Breast epithelium (tissue), 4 donors: ENCODE data around the gene MXRA8. TPM values are rescaled to one million over a fixed set of nuclear protein-coding genes. Genes with fewer than 3 reads are reported as not detected.

ENCODE experiments used
- DNase-seq, 2 donors: peaks; one replicate each; pipeline ENCODE4 v3.0.0-alpha.2; 2019; ENCODE audit warnings: low spot score in 2 of 2
- H3K27ac ChIP-seq, 2 donors: fragments of 200-600 bp; sonication (generic) in 1 of 2; one replicate each; pipeline ENCODE4 v1.5.1; 2016 to 2019; ENCODE audit warnings: mild to moderate bottlenecking in 1 of 2
- H3K27me3 ChIP-seq, 2 donors: fragments of 200-600 bp; sonication (generic) in 1 of 2; one replicate each; pipeline versions ENCODE4 v1.5.1 to v1.6.0; 2017 to 2019; ENCODE audit warnings: control low read depth in 1 of 2, mild to moderate bottlenecking in 1 of 2
- H3K36me3 ChIP-seq: fragments of 200-600 bp; one replicate; pipeline ENCODE4 v1.5.1; 2019
- H3K4me1 ChIP-seq, 2 donors: fragments of 200-600 bp; sonication (generic); one replicate each; pipeline ENCODE4 v1.5.1; 2016 to 2019; ENCODE audit warnings: control low read depth in 1 of 2
- H3K4me3 ChIP-seq, 3 donors: fragments of 200-600 bp; sonication (generic); 1 replicate in 2 of 3; 2 replicates in 1 of 3; pipeline ENCODE4 v1.5.1; 2016 to 2019; ENCODE audit warnings: mild to moderate bottlenecking in 3 of 3, moderate library complexity in 2 of 3
- H3K9me3 ChIP-seq, 2 donors: fragments of 200-600 bp; sonication (generic) in 1 of 2; one replicate each; pipeline ENCODE4 v1.5.1; 2016 to 2019; ENCODE audit warnings: control low read depth in 1 of 2
- CTCF ChIP-seq, 3 donors: fragments of 450-650 bp; IDR thresholded peaks; one replicate each; pipeline ENCODE4 v1.5.1; 2016 to 2017; ENCODE audit warnings: antibody characterized with exemption in 3 of 3, mild to moderate bottlenecking in 3 of 3, moderate library complexity in 3 of 3
- POLR2A ChIP-seq: fragments of 450-650 bp; IDR thresholded peaks from one replicate; pipeline ENCODE4 v1.6.1; 2016; ENCODE audit warnings: antibody characterized with exemption, mild to moderate bottlenecking, moderate library complexity
- POLR2AphosphoS5 ChIP-seq, 3 donors: sonication (generic); formaldehyde crosslinking; IDR thresholded peaks; one replicate each; pipeline ENCODE4 v1.6.1; 2017; ENCODE audit warnings: antibody characterized with exemption in 3 of 3
- intact Hi-C: fragments of 100-400 bp; cut with DNase I; formaldehyde crosslinking; loops from one replicate; pipeline ENCODE4 v1.15.1; 2023; ENCODE audit warnings: low total_unique reads
- total RNA-seq, 3 donors: library from RNA; depleted of rRNA; stranded (reverse); fragments of >200 nt; gene quantifications; one replicate each; pipeline ENCODE4 v1.1.0, GENCODE V29; 2016

Gene MXRA8
- total RNA-seq, 3 donors from 2014 or later, result 93.4 to 308 (median 99.8) TPM

DNA sequence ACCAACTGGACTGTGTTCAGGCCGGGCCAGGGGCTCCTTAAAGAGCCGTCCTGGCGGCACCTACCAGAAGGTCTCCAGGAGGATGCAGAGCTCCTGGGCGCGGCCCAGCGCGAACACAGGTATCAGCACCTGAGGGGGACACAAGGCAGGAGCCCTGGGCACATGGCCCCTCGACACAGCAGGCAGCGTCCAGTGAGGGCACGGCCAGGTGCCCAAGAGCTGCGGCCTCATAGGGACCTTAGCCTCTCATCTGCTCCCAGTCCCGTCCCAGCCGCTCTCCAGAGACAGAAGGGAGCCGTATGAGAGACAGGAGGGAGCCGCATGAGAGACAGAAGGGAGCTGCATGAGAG, 44.1 kb downstream of the MXRA8 start:
- H3K9me3 ChIP-seq, result no peaks in the 10 kb centered on the region
- no peaks in the 10 kb centered on the region for H3K27me3 ChIP-seq
- H3K4me3 ChIP-seq, result no peak overlapping the region
- peaks cover 5% of the 10 kb centered on the region for H3K36me3 ChIP-seq
- H3K27ac ChIP-seq, result no peak overlapping the region
- DNase-seq, result no peak
- TF ChIP-seq CTCF (IDR thresholded peaks at IDR 0.05), result no peak
- no peak for TF ChIP-seq POLR2A
- TF ChIP-seq POLR2AphosphoS5 (IDR thresholded peaks at IDR 0.05), result no peak
- H3K4me1 ChIP-seq, result peaks cover 2 to 18% of the 10 kb centered on the region in 2 donors
- intact Hi-C loops, result no loop called here

GRCh38 chr1:1313500-1314236, 44.7 kb downstream of the MXRA8 start:
- TF ChIP-seq CTCF (IDR thresholded peaks at IDR 0.05) (no peak), POLR2A (no peak), POLR2AphosphoS5 (IDR thresholded peaks at IDR 0.05) (no peak)
- no peak overlapping the region for H3K27ac ChIP-seq
- intact Hi-C loops, result no loop called here
- H3K36me3 ChIP-seq, result peaks cover 5% of the 10 kb centered on the region
- H3K27me3 ChIP-seq, result no peaks in the 10 kb centered on the region
- no peaks in the 10 kb centered on the region for H3K9me3 ChIP-seq
- H3K4me1 ChIP-seq, result peaks cover 3 to 18% of the 10 kb centered on the region in 2 donors
- DNase-seq, result no peak
- H3K4me3 ChIP-seq, result no peak overlapping the region

DNA sequence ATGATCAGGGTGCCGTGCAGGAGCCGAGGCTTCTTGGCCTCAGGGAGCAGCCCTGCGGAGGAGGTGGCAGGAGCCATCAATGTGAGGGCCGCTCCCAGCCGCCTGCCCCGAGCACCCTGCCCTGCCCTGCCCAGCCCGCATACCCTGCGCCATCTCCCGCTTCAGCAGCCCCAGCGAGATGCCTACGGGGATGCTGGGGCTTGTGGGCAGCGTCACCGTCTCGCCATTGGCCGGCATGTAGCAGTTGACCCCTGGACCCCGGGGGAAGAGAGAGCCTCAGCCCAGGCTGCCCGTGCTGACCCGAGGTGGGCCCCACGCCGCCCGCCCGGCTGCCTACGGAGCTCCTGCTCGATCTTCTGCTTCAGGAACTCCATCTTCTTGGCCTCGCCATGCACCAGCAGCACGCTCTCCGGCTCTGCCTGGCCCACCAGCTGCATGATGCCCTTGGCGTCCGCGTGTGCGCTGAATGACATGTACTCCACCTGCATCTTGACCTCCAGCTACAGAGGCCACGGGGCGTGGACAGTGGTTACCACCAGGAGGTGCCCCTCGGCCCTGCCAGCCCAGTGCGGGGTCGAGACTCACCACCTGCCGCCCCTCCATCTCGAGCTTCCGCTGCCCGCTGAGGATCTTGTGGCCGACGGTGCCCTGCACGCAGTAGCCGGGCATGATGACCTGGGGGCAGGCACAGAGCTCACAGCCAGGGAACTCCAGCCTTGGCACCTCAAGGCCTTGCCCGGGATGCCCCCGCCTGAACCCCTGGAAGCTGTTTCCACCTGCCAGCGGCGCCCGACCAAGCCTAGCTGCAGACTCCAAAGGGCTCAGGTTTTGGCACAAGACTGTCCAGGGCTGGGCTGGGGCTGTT, 45.7 kb downstream of the MXRA8 start:
- intact Hi-C loops, result no loop called here
- DNase-seq, result no peak
- H3K4me3 ChIP-seq, result no peak overlapping the region
- TF ChIP-seq CTCF (IDR thresholded peaks at IDR 0.05) (no peak), POLR2A (no peak)
- peaks cover 3 to 8% of the 10 kb centered on the region in 2 donors for H3K4me1 ChIP-seq
- peaks cover 5% of the 10 kb centered on the region for H3K36me3 ChIP-seq
- no peaks in the 10 kb centered on the region for H3K9me3 ChIP-seq
- no peak overlapping the region for H3K27ac ChIP-seq
- no peaks in the 10 kb centered on the region for H3K27me3 ChIP-seq

DNA sequence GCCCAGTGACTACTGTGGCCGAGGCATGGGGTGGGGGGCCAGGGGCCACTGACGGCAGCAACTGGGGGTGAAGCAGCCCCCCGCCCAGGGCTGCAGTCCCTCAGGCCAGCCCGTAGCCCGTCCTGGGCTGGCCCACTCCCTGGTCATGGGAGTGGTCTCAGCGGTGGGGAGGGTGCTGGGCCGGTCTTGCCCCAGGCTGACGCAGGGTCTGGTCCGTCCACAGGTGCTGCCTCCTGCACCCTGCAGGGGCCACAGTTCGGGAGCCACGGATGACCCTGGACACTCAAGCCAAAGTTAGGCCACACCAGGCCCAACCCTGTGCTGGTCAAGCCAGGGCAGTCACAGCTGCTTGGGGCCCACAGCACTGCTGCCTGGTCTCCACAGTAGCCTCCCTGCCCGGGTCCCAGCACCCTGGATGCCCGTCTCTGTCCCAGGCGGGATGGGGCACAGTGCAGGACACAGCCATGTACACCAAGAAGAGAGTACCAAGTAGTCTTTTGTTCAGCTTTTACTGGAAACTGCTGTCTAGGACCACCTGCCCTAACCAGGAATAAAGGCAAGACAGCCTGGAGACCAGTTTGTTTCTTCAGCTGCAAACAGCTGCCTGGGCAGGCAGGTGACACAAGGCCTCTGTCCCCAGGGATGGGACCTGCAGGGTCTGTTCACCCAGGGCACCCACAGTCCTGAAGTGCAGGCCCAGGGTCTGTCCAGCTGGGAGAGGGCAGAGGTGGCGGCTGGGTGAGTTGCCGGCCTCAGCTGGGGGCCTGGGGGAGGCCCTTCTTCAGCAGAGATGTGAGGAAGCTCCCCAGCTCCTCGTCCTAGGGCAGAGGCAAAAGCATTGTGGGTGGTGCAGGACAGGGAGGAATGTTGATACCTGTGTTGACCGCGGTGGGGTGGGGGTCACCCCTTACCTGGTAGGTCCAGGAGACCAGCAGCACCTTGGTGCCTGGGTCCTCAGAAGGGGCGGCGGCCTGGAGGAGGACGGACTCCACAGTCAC, 46.9 kb downstream of the MXRA8 start:
- peaks cover 5% of the 10 kb centered on the region for H3K36me3 ChIP-seq
- intact Hi-C loops, result no loop called here
- H3K27ac ChIP-seq, result peak overlapping the region; percentile 32 to 90

More for the DNA sequence above, 46.9 kb downstream of the MXRA8 start:
- TF ChIP-seq CTCF (IDR thresholded peaks at IDR 0.05) (no peak), POLR2AphosphoS5 (IDR thresholded peaks at IDR 0.05) (no peak), POLR2A (no peak)
- Histone ChIP-seq H3K4me3 (no peak overlapping the region), H3K9me3 (no peaks in the 10 kb centered on the region), H3K27me3 (no peaks in the 10 kb centered on the region), H3K4me1 (peaks cover 10 to 13% of the 10 kb centered on the region in 2 donors)
- DNase-seq, result no peak
